MM.1S (cell line): ENCODE data around the gene CSRP1.

Experiments
- CTCF ChIP-seq: fragments of 300-600 bp; sonication (generic); IDR thresholded peaks from 2 replicates; pipeline ENCODE4 v1.5.1; 2016; ENCODE audit warnings: antibody characterized with exemption, low read length, mixed read lengths
- EZH2 ChIP-seq: fragments of 300-600 bp; sonication (generic); optimal IDR thresholded peaks from 2 replicates; pipeline ENCODE3; 2017; ENCODE audit warnings: low read depth, mild to moderate bottlenecking, antibody characterized with exemption, low read length, mixed read lengths

GRCh38 chr1:201465698-201466290, 41.1 kb downstream of the CSRP1 start:
- no peak for TF ChIP-seq CTCF
- no peak for TF ChIP-seq EZH2
